NCI-H524 (cell line): ENCODE data around the gene TRIM4.
"Not testable (repeated sequence)": the region's sequence is repeated elsewhere in the genome, so short reads cannot be mapped to it uniquely, and the experiment has no call there.

ENCODE experiments used
- DNase-seq, 2 experiments: peaks; one replicate each; lab custom pipeline; 2025; lab: John Stamatoyannopoulos, UW

TRIM4 gene

GRCh38 chr7:99918959-99919813 lies at the start of gene TRIM4:
Gene TRIM4, minus strand, starts transcription at chr7:99919530. Its CDS starts 129 bp downstream, at chr7:99919401.
- peak; percentile 73 to 81 for DNase-seq

GRCh38 chr7:99958564-99959227 lies 39.4 kb upstream of the TRIM4 start:
- DNase-seq, result no peak

GRCh38 chr7:99955247-99955646 lies 35.9 kb upstream of the TRIM4 start:
- no peak for DNase-seq

GRCh38 chr7:99954643-99955042 lies 35.3 kb upstream of the TRIM4 start:
- DNase-seq, result not testable (repeated sequence)

- no peak for DNase-seq
Measured at GRCh38 chr7:99953649-99954048, 34.3 kb upstream of the TRIM4 start.

- not testable (repeated sequence) for DNase-seq
Measured at GRCh38 chr7:99952649-99953048, 33.3 kb upstream of the TRIM4 start.

GRCh38 chr7:99950819-99951218 lies 31.5 kb upstream of the TRIM4 start:
- DNase-seq, result not testable (repeated sequence)

GRCh38 chr7:99949645-99950228 lies 30.4 kb upstream of the TRIM4 start:
- no peak for DNase-seq

- DNase-seq, result no peak
Measured at GRCh38 chr7:99947608-99948007, 28.3 kb upstream of the TRIM4 start.

- no peak for DNase-seq
Measured at GRCh38 chr7:99944497-99945070, 25.3 kb upstream of the TRIM4 start.

GRCh38 chr7:99943641-99944496 lies 24.5 kb upstream of the TRIM4 start:
- no peak for DNase-seq

- no peak for DNase-seq
Measured at GRCh38 chr7:99938296-99938695, 19.0 kb upstream of the TRIM4 start.

GRCh38 chr7:99935009-99935408 lies 15.7 kb upstream of the TRIM4 start:
- not testable (repeated sequence) for DNase-seq

GRCh38 chr7:99930376-99930775 lies 11.0 kb upstream of the TRIM4 start:
- no peak for DNase-seq

- DNase-seq, result no peak
Measured at GRCh38 chr7:99929730-99930053, 10.4 kb upstream of the TRIM4 start.

GRCh38 chr7:99928994-99929729 lies 9.8 kb upstream of the TRIM4 start, which contains the start of gene GJC3:
Gene GJC3, minus strand, starts transcription at chr7:99929620. Its CDS starts 0 bp downstream, at chr7:99929620.
- DNase-seq, result peak; percentile 54 to 73

- no peak for DNase-seq
Measured at GRCh38 chr7:99928188-99928587, 8.9 kb upstream of the TRIM4 start.

GRCh38 chr7:99927536-99927935 lies 8.2 kb upstream of the TRIM4 start:
- no peak for DNase-seq

GRCh38 chr7:99926321-99926720 lies 7.0 kb upstream of the TRIM4 start:
- DNase-seq, result no peak

- no peak for DNase-seq
Measured at GRCh38 chr7:99923200-99923599, 3.9 kb upstream of the TRIM4 start.

- no peak for DNase-seq
Measured at GRCh38 chr7:99920149-99920548, 819 bp upstream of the TRIM4 start.
